ENCODE results near the gene SCNN1G.

Gene SCNN1G

GRCh38 chr16:23152386-23153178 lies 30.0 kb upstream of the SCNN1G start:
- DNase-seq: no peak

GRCh38 chr16:23155445-23156049 lies 27.0 kb upstream of the SCNN1G start:
- peak; percentile 59 for DNase-seq

GRCh38 chr16:23156110-23156509 lies 26.4 kb upstream of the SCNN1G start:
- no peak for DNase-seq

- DNase-seq: no peak
Observed at GRCh38 chr16:23156946-23157460, 25.5 kb upstream of the SCNN1G start.

GRCh38 chr16:23158114-23158513 lies 24.4 kb upstream of the SCNN1G start:
- no peak for DNase-seq

GRCh38 chr16:23160082-23160481 lies 22.5 kb upstream of the SCNN1G start:
- DNase-seq: no peak

GRCh38 chr16:23160574-23160973 lies 22.0 kb upstream of the SCNN1G start:
- no peak for DNase-seq

- DNase-seq: no peak
Observed at GRCh38 chr16:23163921-23164320, 18.6 kb upstream of the SCNN1G start.

GRCh38 chr16:23164736-23165135 lies 17.8 kb upstream of the SCNN1G start:
- no peak for DNase-seq

GRCh38 chr16:23172583-23172982 lies 10.0 kb upstream of the SCNN1G start:
- no peak for DNase-seq

- no peak for DNase-seq
Observed at GRCh38 chr16:23172994-23173393, 9.6 kb upstream of the SCNN1G start.

- peak; percentile 36 for DNase-seq
Observed at GRCh38 chr16:23174622-23175021, 7.9 kb upstream of the SCNN1G start.

GRCh38 chr16:23175651-23176050 lies 6.9 kb upstream of the SCNN1G start:
- no peak for DNase-seq

- no peak for DNase-seq
Observed at GRCh38 chr16:23181506-23181905, 1.0 kb upstream of the SCNN1G start.

GRCh38 chr16:23182206-23182678 lies 303 bp upstream of the SCNN1G start:
- peak; percentile 86 for DNase-seq

- no peak for DNase-seq
Observed at GRCh38 chr16:23183543-23183862, 958 bp downstream of the SCNN1G start.

GRCh38 chr16:23185656-23186055 lies 3.1 kb downstream of the SCNN1G start:
- DNase-seq: no peak

- DNase-seq: no peak
Observed at GRCh38 chr16:23186171-23186570, 3.6 kb downstream of the SCNN1G start.

GRCh38 chr16:23187341-23187740 lies 4.8 kb downstream of the SCNN1G start:
- DNase-seq: no peak

- DNase-seq: no peak
Observed at GRCh38 chr16:23188911-23189310, 6.4 kb downstream of the SCNN1G start.

GRCh38 chr16:23194497-23195221 lies 12.1 kb downstream of the SCNN1G start:
- no peak for DNase-seq

- no peak for DNase-seq
Observed at GRCh38 chr16:23195366-23195978, 12.9 kb downstream of the SCNN1G start.

GRCh38 chr16:23196539-23196938 lies 14.0 kb downstream of the SCNN1G start:
- no peak for DNase-seq

All from hematopoietic multipotent progenitor cell treated with erythropoietin and hydrocortisone succinate and interleukin-3 and kit ligand, for 6 days (in vitro differentiated cells).